ENCODE data around the gene SLPI. TPM values are rescaled to one million over a fixed set of nuclear protein-coding genes. Genes with fewer than 3 reads are reported as not detected.

SLPI gene
- total RNA-seq, 1 donor from 2014 or later = not detected

DNA sequence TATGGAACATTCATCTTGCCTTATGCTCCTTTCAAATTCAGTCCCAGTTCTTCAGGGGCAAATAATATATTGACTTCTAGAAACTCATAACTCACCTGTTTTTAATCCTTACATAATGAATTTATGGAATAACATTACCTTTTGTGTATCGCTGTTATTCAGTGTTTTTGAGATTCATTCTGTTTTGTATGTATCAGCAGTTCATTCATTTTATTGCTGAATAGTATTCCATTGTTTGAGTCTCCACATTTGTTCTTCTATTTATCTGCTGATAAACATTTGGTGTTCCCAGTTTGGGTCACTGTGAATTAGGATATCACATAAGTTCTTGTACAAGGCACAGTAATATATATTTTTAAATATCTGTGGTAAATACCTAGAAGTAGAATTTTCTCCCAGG lies 28.1 kb downstream of the SLPI start:
- peaks cover 0 to 2% (median 0%) of the 10 kb centered on the region in 3 donors for H3K9me3 ChIP-seq (ENCODE audit: control insufficient read depth in 3 of 3, low read length in 3 of 3)
- no peaks in the 10 kb centered on the region for H3K36me3 ChIP-seq (ENCODE audit: control insufficient read depth in 3 of 3, insufficient read depth in 3 of 3, low read length in 3 of 3)
- H3K9ac ChIP-seq (ENCODE audit: low read depth in 1 of 3, low read length in 3 of 3) = no peak overlapping the region
- no peaks in the 10 kb centered on the region for H3K4me1 ChIP-seq (ENCODE audit: control insufficient read depth in 3 of 3, insufficient read depth in 3 of 3, low read length in 3 of 3)
- peaks cover 4 to 21% (median 14%) of the 10 kb centered on the region in 3 donors for H3K27me3 ChIP-seq (ENCODE audit: control insufficient read depth in 3 of 3, insufficient read depth in 3 of 3, low read length in 3 of 3)
- no peak overlapping the region for H3K27ac ChIP-seq (ENCODE audit: low read depth, low read length)
- no peak overlapping the region for H3K4me3 ChIP-seq (ENCODE audit: low read length in 3 of 3)

DNA sequence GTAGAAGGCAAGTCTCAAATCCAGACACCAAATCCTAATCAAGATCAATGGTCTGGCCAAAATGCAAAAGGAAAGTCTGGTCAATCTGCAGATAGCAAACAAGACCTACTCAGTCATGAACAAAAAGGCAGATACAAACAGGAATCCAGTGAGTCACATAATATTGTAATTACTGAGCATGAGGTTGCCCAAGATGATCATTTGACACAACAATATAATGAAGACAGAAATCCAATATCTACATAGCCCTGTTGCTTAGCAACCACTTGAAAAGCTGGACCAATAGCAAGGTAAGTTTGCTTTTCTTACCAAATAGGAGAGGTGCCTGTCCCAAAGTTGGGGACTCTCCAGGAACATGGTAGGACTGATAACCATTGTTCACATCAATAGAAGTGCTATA lies 31.2 kb downstream of the SLPI start:
- H3K27ac ChIP-seq (ENCODE audit: low read depth, low read length) = no peak overlapping the region

DNA sequence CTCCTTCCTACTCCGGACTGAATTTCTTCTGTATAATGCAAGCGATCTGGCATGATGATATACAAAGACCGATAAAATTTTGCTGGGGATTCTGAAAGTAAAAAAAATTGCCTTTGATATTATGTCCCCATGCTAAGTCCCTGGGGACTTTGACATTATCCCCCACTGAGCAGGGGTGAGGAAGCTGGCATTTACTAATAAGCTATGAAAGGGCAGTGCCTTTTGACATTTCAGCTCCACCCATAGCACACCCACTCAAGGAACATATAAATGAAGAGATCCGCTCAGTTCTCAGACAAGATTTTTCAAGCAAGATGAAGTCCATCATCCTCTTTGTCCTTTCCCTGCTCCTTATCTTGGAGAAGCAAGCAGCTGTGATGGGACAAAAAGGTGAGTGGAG lies 33.3 kb downstream of the SLPI start, which contains the start of gene SEMG2:
Gene SEMG2 (plus strand): TSS at position 298 of the 400 bp plus-strand sequence. CDS start 17 bp downstream, at position 315.
- Histone ChIP-seq H3K4me3 (ENCODE audit: low read length in 3 of 3) (no peak within 1 kb of the TSS), H3K9me3 (ENCODE audit: control insufficient read depth in 3 of 3, low read length in 3 of 3) (peaks cover 0 to 2% (median 0%) of the 10 kb centered on the region in 3 donors), H3K9ac (ENCODE audit: low read depth in 1 of 3, low read length in 3 of 3) (no peak within 1 kb of the TSS), H3K4me1 (ENCODE audit: control insufficient read depth in 3 of 3, insufficient read depth in 3 of 3, low read length in 3 of 3) (no peaks in the 10 kb centered on the region), H3K27me3 (ENCODE audit: control insufficient read depth in 3 of 3, insufficient read depth in 3 of 3, low read length in 3 of 3) (peaks cover 3 to 9% (median 5%) of the 10 kb centered on the region in 3 donors), H3K27ac (ENCODE audit: low read depth, low read length) (no peak within 1 kb of the TSS), H3K36me3 (ENCODE audit: control insufficient read depth in 3 of 3, insufficient read depth in 3 of 3, low read length in 3 of 3) (no peaks in the 10 kb centered on the region)

More for the DNA sequence above, 31.2 kb downstream of the SLPI start:
- no peaks in the 10 kb centered on the region for H3K36me3 ChIP-seq (ENCODE audit: control insufficient read depth in 3 of 3, insufficient read depth in 3 of 3, low read length in 3 of 3)
- peaks cover 3 to 15% (median 5%) of the 10 kb centered on the region in 3 donors for H3K27me3 ChIP-seq (ENCODE audit: control insufficient read depth in 3 of 3, insufficient read depth in 3 of 3, low read length in 3 of 3)
- no peak overlapping the region for H3K4me3 ChIP-seq (ENCODE audit: low read length in 3 of 3)
- no peak overlapping the region for H3K9ac ChIP-seq (ENCODE audit: low read depth in 1 of 3, low read length in 3 of 3)
- no peaks in the 10 kb centered on the region for H3K4me1 ChIP-seq (ENCODE audit: control insufficient read depth in 3 of 3, insufficient read depth in 3 of 3, low read length in 3 of 3)
- H3K9me3 ChIP-seq (ENCODE audit: control insufficient read depth in 3 of 3, low read length in 3 of 3) = peaks cover 0 to 2% (median 0%) of the 10 kb centered on the region in 3 donors

DNA sequence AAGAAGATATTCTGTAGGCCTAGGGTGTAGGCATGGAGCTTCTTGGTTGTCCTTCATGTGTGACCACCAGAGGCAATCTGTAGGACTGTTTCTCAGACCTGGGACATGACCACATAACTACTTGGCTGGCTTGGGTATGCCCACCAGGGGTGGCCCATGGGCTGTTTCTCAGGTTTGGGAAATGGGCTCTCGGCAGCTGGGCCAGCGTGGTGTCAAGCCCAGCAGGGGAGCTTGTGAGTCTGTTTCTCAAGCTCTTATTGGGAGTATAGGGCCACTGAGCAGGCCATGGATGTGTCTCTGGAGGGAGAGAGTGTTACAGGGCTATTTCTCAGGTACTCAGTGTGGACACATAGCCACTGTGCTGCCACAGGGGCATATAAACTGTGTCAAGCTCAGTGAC lies 35.7 kb downstream of the SLPI start:
- Histone ChIP-seq H3K36me3 (ENCODE audit: control insufficient read depth in 3 of 3, insufficient read depth in 3 of 3, low read length in 3 of 3) (no peaks in the 10 kb centered on the region), H3K9me3 (ENCODE audit: control insufficient read depth in 3 of 3, low read length in 3 of 3) (no peaks in the 10 kb centered on the region), H3K27ac (ENCODE audit: low read depth, low read length) (no peak overlapping the region), H3K4me1 (ENCODE audit: control insufficient read depth in 3 of 3, insufficient read depth in 3 of 3, low read length in 3 of 3) (no peaks in the 10 kb centered on the region), H3K4me3 (ENCODE audit: low read length in 3 of 3) (no peak overlapping the region), H3K9ac (ENCODE audit: low read depth in 1 of 3, low read length in 3 of 3) (no peak overlapping the region), H3K27me3 (ENCODE audit: control insufficient read depth in 3 of 3, insufficient read depth in 3 of 3, low read length in 3 of 3) (peaks cover 3 to 5% (median 3%) of the 10 kb centered on the region in 3 donors)

DNA sequence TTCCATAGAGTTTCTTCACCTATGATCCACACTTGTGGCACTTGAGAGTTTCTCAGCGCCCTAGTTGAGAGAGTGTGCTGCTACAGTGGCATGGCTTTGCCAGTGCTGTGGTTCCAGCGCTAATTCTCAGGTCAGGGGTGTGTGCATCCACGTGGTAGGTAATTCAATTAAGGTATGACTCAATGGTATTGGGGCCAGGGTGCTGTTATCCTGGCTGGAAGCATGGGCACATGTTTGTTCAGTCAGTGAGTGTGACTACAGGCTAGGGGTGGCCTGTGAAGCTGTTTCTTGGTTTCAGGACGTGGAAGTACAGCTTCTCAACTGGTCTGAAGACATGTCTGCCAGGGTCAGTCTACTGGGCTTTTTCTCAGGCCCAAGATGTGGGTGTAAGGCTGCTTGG lies 36.2 kb downstream of the SLPI start:
- no peak overlapping the region for H3K27ac ChIP-seq (ENCODE audit: low read depth, low read length)

DNA sequence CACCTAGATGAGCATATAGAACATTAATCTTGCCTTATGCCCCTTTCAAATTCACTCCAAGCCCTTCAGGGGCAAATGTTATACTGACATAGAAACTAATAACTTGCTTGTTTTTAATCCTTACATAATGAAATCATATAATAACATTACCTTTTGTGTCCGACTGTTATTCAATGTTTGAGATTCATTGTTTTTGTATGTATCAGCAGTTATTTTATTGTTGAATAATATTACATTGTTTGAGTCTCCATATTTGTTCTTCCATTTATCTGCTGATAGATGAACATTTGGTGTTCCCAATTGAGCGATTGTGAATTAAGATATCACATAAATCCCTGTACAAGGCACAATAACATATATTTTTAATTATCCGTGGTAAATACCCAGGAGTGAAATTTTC lies 41.5 kb downstream of the SLPI start:
- H3K36me3 ChIP-seq (ENCODE audit: control insufficient read depth in 3 of 3, insufficient read depth in 3 of 3, low read length in 3 of 3) = no peaks in the 10 kb centered on the region
- H3K27me3 ChIP-seq (ENCODE audit: control insufficient read depth in 3 of 3, insufficient read depth in 3 of 3, low read length in 3 of 3) = no peaks in the 10 kb centered on the region
- H3K27ac ChIP-seq (ENCODE audit: low read depth, low read length) = no peak overlapping the region
- H3K9ac ChIP-seq (ENCODE audit: low read depth in 1 of 3, low read length in 3 of 3) = no peak overlapping the region
- H3K4me3 ChIP-seq (ENCODE audit: low read length in 3 of 3) = no peak overlapping the region
- H3K4me1 ChIP-seq (ENCODE audit: control insufficient read depth in 3 of 3, insufficient read depth in 3 of 3, low read length in 3 of 3) = no peaks in the 10 kb centered on the region
- no peaks in the 10 kb centered on the region for H3K9me3 ChIP-seq (ENCODE audit: control insufficient read depth in 3 of 3, low read length in 3 of 3)

More for the DNA sequence above, 36.2 kb downstream of the SLPI start:
- H3K4me3 ChIP-seq (ENCODE audit: low read length in 3 of 3) = no peak overlapping the region
- no peaks in the 10 kb centered on the region for H3K4me1 ChIP-seq (ENCODE audit: control insufficient read depth in 3 of 3, insufficient read depth in 3 of 3, low read length in 3 of 3)
- H3K36me3 ChIP-seq (ENCODE audit: control insufficient read depth in 3 of 3, insufficient read depth in 3 of 3, low read length in 3 of 3) = no peaks in the 10 kb centered on the region
- no peak overlapping the region for H3K9ac ChIP-seq (ENCODE audit: low read depth in 1 of 3, low read length in 3 of 3)
- H3K27me3 ChIP-seq (ENCODE audit: control insufficient read depth in 3 of 3, insufficient read depth in 3 of 3, low read length in 3 of 3) = peaks cover 3 to 5% (median 3%) of the 10 kb centered on the region in 3 donors
- H3K9me3 ChIP-seq (ENCODE audit: control insufficient read depth in 3 of 3, low read length in 3 of 3) = no peaks in the 10 kb centered on the region

DNA sequence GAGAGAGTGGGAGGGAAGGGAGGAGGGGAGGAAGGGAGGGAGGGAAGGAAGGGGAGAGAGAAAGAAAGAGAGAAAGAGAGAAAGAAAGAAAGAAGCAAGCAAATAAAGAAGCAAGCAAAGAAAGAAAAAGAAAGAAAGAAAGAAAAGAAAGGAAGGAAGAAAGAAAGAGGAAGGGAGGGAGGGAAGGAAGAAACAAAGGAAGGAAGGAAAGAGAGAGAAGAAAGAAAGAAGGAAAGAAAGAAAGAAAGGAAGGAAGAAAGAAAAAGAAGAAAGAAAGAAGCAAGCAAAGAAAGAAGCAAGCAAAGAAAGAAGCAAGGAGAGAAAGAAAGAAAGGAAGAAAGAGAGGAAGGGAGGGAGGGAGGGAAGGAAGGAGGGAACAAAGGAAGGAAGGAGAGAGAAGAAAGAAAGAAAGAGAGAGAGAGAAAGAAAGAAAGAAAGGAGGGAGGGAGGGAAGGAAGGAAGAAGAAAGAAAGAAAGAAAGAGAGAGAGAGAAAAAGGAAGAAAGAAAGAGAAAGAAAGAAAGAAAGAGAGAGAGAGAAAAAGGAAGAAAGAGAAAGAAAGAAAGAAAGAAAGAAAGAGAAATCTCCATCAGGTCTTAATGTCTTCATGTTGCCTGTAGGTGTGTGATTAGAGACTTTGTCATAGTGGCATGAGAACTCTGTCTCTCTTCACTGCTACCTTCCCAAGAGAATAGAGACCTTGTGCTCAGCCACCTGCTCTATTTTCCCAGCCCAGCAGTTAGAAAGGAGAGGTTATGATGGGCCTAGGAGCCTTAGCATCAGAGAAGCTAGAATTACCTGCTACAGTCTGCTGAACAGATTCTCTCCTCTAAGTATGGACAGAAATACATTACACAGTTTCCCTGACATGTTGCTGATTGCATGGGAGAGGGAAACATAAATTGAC lies 42.5 kb downstream of the SLPI start:
- peaks cover 0 to 1% (median 0%) of the 10 kb centered on the region in 3 donors for H3K27me3 ChIP-seq (ENCODE audit: control insufficient read depth in 3 of 3, insufficient read depth in 3 of 3, low read length in 3 of 3)
- H3K4me1 ChIP-seq (ENCODE audit: control insufficient read depth in 3 of 3, insufficient read depth in 3 of 3, low read length in 3 of 3) = no peaks in the 10 kb centered on the region
- no peak overlapping the region for H3K4me3 ChIP-seq (ENCODE audit: low read length in 3 of 3)
- no peaks in the 10 kb centered on the region for H3K9me3 ChIP-seq (ENCODE audit: control insufficient read depth in 3 of 3, low read length in 3 of 3)
- no peak overlapping the region for H3K27ac ChIP-seq (ENCODE audit: low read depth, low read length)
- no peak overlapping the region for H3K9ac ChIP-seq (ENCODE audit: low read depth in 1 of 3, low read length in 3 of 3)
- H3K36me3 ChIP-seq (ENCODE audit: control insufficient read depth in 3 of 3, insufficient read depth in 3 of 3, low read length in 3 of 3) = no peaks in the 10 kb centered on the region

DNA sequence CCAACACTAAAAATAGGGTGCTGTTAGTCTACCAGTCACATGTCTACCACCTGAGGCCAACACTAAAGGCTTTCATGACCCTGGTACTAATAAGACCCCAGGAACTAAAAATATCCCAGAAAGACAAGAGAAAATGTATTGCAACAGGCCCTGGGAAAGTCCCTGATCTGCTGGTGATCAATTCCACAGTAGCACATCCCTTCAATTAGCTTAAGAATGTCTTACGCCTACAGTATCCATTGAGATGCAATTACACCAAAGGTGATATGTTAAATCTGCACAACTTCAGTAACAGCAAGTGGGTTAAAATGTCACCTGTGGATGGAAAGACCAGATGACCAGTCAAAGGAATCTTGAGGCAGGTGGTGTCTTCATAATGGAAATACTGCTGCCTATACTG lies 44.4 kb downstream of the SLPI start:
- Histone ChIP-seq H3K27ac (ENCODE audit: low read depth, low read length) (no peak overlapping the region), H3K9me3 (ENCODE audit: control insufficient read depth in 3 of 3, low read length in 3 of 3) (no peaks in the 10 kb centered on the region), H3K4me3 (ENCODE audit: low read length in 3 of 3) (no peak overlapping the region), H3K9ac (ENCODE audit: low read depth in 1 of 3, low read length in 3 of 3) (no peak overlapping the region), H3K4me1 (ENCODE audit: control insufficient read depth in 3 of 3, insufficient read depth in 3 of 3, low read length in 3 of 3) (no peaks in the 10 kb centered on the region), H3K27me3 (ENCODE audit: control insufficient read depth in 3 of 3, insufficient read depth in 3 of 3, low read length in 3 of 3) (peaks cover 0 to 3% (median 3%) of the 10 kb centered on the region in 3 donors), H3K36me3 (ENCODE audit: control insufficient read depth in 3 of 3, insufficient read depth in 3 of 3, low read length in 3 of 3) (no peaks in the 10 kb centered on the region)

DNA sequence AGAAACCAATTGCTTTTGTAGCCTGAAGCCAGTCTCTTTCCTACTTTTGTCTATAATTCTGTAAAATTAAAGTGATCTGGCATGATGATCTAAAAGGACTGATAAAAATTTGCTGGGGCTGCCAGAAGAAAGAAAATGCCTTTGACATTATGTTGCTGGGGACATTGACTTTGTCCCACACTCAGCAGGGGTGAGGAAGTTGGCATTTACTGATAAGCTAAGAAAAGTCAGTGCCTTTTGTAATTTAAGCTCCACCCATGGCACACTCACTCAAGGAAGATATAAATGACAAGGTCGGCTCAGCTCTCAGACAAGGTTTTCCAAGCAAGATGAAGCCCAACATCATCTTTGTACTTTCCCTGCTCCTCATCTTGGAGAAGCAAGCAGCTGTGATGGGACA lies 47.6 kb downstream of the SLPI start, which contains the start of gene SEMG1:
Gene SEMG1 (plus strand): TSS at position 309 of the 400 bp plus-strand sequence. CDS start 21 bp downstream, at position 330.
- no peak within 1 kb of the TSS for H3K4me3 ChIP-seq (ENCODE audit: low read length in 3 of 3)
- H3K27ac ChIP-seq (ENCODE audit: low read depth, low read length) = no peak within 1 kb of the TSS
- H3K27me3 ChIP-seq (ENCODE audit: control insufficient read depth in 3 of 3, insufficient read depth in 3 of 3, low read length in 3 of 3) = peaks cover 0 to 5% (median 3%) of the 10 kb centered on the region in 3 donors
- no peak within 1 kb of the TSS for H3K9ac ChIP-seq (ENCODE audit: low read depth in 1 of 3, low read length in 3 of 3)
- H3K9me3 ChIP-seq (ENCODE audit: control insufficient read depth in 3 of 3, low read length in 3 of 3) = peaks cover 0 to 3% (median 0%) of the 10 kb centered on the region in 3 donors
- no peaks in the 10 kb centered on the region for H3K36me3 ChIP-seq (ENCODE audit: control insufficient read depth in 3 of 3, insufficient read depth in 3 of 3, low read length in 3 of 3)
- no peaks in the 10 kb centered on the region for H3K4me1 ChIP-seq (ENCODE audit: control insufficient read depth in 3 of 3, insufficient read depth in 3 of 3, low read length in 3 of 3)
